ENCODE measurements around the gene ANKRD13D.
A peak's percentile ranks its signal among the peaks of the same experiment; 100 is the strongest.

Gene ANKRD13D

GRCh38 chr11:67267188-67268080 is 21.7 kb upstream of the ANKRD13D start:
- Mint-ChIP-seq H3K27me3 (no peaks in the 10 kb centered on the region), H3K36me3 (peaks cover 24% of the 10 kb centered on the region), H3K27ac (peak overlapping the region; percentile 95), H3K9me3 (no peaks in the 10 kb centered on the region), H3K4me1 (peaks cover 58% of the 10 kb centered on the region), H3K4me3 (peak overlapping the region; percentile 95)
- no peak for DNase-seq (ENCODE audit: low spot score in 2 of 2)
- ATAC-seq (ENCODE audit: low read depth): peak; percentile 2

- peak; percentile 55 for ATAC-seq (ENCODE audit: low read depth)
- Mint-ChIP-seq H3K36me3 (peaks cover 24% of the 10 kb centered on the region), H3K27me3 (no peaks in the 10 kb centered on the region), H3K9me3 (no peaks in the 10 kb centered on the region), H3K27ac (peak overlapping the region; percentile 95), H3K4me1 (peaks cover 54% of the 10 kb centered on the region), H3K4me3 (peak overlapping the region; percentile 95)
- DNase-seq (ENCODE audit: low spot score in 2 of 2): peak in 1 of 2 donors; percentile 54
Observed at GRCh38 chr11:67268081-67268961, 20.8 kb upstream of the ANKRD13D start.

DNA sequence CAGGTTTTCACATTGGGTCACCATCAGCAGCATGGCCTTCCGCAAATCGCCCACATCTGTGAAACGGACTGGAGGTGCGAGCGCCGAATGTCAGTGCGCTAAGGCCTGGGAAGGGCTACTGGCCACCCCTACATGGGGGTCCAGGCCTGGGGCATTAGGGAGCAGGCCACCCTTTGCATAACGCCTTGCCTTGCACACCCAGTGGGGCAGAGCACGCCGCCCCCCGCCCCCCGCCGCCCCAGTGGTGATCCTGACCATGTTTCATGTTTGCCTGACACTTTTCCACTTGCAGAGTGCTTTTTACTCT is 20.2 kb upstream of the ANKRD13D start:
- H3K27ac Mint-ChIP-seq: no peak overlapping the region
- peaks cover 24% of the 10 kb centered on the region for H3K36me3 Mint-ChIP-seq
- H3K9me3 Mint-ChIP-seq: no peaks in the 10 kb centered on the region
- H3K4me1 Mint-ChIP-seq: peaks cover 54% of the 10 kb centered on the region
- ATAC-seq (ENCODE audit: low read depth): no peak
- DNase-seq (ENCODE audit: low spot score in 2 of 2): no peak
- peak overlapping the region; percentile 95 for H3K4me3 Mint-ChIP-seq
- H3K27me3 Mint-ChIP-seq: no peaks in the 10 kb centered on the region

DNA sequence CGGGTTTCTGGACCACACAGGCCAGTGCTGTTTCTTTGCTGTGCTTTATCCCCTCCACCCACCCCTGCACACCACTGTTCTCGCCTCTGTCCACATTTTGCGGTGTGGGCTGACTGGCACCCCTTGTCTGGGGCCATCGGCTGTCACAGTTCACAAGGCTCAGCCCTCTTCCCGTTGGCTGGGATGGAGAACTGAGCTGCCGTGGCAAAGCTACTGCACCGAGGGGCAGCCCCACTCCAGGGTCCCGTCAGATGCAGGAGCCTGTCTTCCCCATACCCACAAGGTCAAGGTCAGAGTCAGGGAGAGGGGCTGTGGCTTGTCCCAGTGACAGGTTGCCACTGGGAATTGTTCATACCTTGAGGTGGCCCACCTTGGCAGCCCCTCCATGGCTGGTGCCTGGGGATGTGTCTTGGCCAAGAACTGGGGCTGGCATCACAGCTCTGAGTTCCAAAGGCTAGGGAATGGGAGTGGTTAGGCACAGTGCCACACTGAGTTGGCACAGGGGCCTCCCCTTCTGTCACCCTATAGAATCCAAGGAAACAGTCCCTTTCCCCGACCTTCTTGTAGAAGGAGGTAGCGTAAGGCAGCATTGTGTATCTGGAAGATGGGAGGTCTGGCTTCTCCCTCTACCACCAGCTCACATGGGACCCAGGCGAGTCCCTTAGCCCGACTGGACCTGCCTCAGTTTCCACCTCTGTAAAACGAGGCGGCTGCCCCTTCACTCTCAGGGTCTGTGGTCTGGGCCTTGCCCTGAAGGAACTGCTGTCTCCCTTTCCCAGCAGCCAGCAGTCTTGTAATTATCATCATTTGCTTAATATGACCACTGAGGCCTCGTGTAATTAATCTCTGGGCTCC is 19.5 kb upstream of the ANKRD13D start:
- peak overlapping the region; percentile 94 for H3K27ac Mint-ChIP-seq
- no peak for ATAC-seq (ENCODE audit: low read depth)
- DNase-seq (ENCODE audit: low spot score in 2 of 2): no peak
- H3K27me3 Mint-ChIP-seq: no peaks in the 10 kb centered on the region
- peaks cover 54% of the 10 kb centered on the region for H3K4me1 Mint-ChIP-seq
- no peaks in the 10 kb centered on the region for H3K9me3 Mint-ChIP-seq
- H3K4me3 Mint-ChIP-seq: peak overlapping the region; percentile 95
- peaks cover 26% of the 10 kb centered on the region for H3K36me3 Mint-ChIP-seq

DNA sequence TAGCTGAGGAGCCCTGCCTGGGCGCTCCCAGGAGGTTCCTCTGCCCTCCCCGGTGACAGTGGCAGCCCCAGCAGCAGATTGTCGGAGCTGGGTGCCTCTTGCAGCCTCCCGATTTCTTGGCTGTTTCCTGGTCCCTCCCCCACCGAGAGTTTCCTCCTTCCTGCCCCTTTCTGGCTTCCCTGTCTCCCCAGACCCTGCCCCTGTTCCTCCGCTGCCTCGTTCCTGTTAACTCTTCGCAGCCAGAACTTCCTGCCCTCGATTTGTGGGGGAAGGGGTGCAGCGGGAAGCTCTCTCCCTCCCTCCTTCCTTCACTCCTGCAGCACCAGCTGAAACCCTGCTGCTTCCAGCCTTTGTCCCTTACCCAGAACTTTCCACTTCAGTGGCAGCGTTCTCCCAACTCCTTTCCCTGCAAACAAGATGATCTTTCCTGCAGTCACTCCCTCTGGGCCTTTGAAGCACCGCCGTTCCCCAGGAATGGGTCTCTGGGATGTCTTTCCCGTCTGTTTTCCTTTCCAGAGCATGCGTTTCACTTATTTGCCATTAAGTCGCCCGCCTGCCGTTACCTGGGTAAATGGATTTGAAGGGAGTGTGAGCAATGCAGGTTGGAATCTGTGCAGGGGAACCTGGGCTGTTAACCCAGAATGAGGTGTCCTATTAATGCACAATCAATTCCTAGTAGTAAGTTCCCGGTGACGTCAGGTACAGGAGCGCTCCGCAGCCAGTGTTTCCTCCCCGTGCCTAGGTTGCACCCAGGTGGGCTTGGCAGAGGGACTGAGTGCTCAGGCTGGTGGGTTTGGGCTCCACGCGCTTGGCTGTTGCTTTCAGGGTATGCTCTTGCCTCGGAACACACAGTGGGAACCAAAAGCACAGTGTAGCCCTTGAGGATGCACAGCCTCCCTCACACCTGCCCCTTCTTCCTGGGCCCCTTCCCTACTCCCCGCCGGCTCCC is 18.6 kb upstream of the ANKRD13D start:
- DNase-seq (ENCODE audit: low spot score in 2 of 2) (no peak), ATAC-seq (ENCODE audit: low read depth) (no peak)
- H3K4me1 Mint-ChIP-seq: peaks cover 58% of the 10 kb centered on the region
- no peaks in the 10 kb centered on the region for H3K9me3 Mint-ChIP-seq
- peak overlapping the region; percentile 94 for H3K4me3 Mint-ChIP-seq
- H3K36me3 Mint-ChIP-seq: peaks cover 27% of the 10 kb centered on the region
- H3K27ac Mint-ChIP-seq: peak overlapping the region; percentile 94
- no peaks in the 10 kb centered on the region for H3K27me3 Mint-ChIP-seq

- H3K9me3 Mint-ChIP-seq: no peaks in the 10 kb centered on the region
- H3K36me3 Mint-ChIP-seq: peaks cover 29% of the 10 kb centered on the region
- peak overlapping the region; percentile 94 for H3K4me3 Mint-ChIP-seq
- no peak for ATAC-seq (ENCODE audit: low read depth)
- H3K27me3 Mint-ChIP-seq: no peaks in the 10 kb centered on the region
- peak overlapping the region; percentile 94 for H3K27ac Mint-ChIP-seq
- DNase-seq (ENCODE audit: low spot score in 2 of 2): no peak
- H3K4me1 Mint-ChIP-seq: peaks cover 60% of the 10 kb centered on the region
Observed at GRCh38 chr11:67271205-67271540, 17.9 kb upstream of the ANKRD13D start.

DNA sequence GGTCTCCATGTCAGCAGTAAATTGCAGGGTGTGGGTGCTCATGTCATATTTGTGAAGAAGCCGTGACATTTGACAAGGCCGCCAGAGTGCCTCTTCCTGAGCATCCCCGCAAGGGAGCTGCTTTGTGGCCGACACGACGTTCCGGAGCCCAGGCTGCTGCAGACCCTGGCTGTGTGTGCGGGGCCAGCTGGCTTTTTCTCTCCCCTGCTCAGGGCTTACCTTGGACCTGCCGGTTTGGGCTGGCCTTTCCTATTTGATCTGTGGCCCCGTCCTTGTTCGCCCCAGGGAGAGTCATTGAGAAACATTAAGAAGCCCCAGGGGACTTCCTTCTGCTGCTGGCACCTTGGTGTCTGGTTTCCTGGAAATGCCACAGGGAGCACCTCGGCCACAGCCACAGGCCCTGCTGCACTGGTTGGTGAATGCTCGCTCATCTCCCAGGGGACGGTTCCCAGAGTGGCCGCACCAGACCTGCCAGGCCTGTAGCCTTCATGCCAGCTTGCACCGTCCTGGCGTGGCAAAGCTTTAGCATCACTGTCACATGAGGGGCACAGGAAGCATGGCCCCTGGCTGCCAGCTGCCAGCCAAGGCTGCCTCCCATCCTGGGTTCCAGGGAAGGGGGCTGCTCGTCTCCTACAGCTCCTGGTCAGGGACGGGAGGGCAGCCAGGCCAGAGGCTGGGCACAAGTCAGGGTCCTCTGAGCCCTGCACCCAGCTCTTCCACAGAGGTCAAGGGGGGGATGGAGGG is 17.4 kb upstream of the ANKRD13D start:
- Mint-ChIP-seq H3K4me3 (peak overlapping the region; percentile 94), H3K27me3 (no peaks in the 10 kb centered on the region), H3K36me3 (peaks cover 29% of the 10 kb centered on the region), H3K27ac (peak overlapping the region; percentile 94), H3K9me3 (no peaks in the 10 kb centered on the region), H3K4me1 (peaks cover 64% of the 10 kb centered on the region)
- peak; percentile 7 for ATAC-seq (ENCODE audit: low read depth)
- no peak for DNase-seq (ENCODE audit: low spot score in 2 of 2)

GRCh38 chr11:67272327-67273259 is 16.5 kb upstream of the ANKRD13D start:
- Mint-ChIP-seq H3K27me3 (no peaks in the 10 kb centered on the region), H3K4me1 (peaks cover 62% of the 10 kb centered on the region), H3K36me3 (peaks cover 24% of the 10 kb centered on the region), H3K4me3 (peak overlapping the region; percentile 94), H3K9me3 (no peaks in the 10 kb centered on the region), H3K27ac (peak overlapping the region; percentile 94)
- ATAC-seq (ENCODE audit: low read depth) (no peak), DNase-seq (ENCODE audit: low spot score in 2 of 2) (no peak)

DNA sequence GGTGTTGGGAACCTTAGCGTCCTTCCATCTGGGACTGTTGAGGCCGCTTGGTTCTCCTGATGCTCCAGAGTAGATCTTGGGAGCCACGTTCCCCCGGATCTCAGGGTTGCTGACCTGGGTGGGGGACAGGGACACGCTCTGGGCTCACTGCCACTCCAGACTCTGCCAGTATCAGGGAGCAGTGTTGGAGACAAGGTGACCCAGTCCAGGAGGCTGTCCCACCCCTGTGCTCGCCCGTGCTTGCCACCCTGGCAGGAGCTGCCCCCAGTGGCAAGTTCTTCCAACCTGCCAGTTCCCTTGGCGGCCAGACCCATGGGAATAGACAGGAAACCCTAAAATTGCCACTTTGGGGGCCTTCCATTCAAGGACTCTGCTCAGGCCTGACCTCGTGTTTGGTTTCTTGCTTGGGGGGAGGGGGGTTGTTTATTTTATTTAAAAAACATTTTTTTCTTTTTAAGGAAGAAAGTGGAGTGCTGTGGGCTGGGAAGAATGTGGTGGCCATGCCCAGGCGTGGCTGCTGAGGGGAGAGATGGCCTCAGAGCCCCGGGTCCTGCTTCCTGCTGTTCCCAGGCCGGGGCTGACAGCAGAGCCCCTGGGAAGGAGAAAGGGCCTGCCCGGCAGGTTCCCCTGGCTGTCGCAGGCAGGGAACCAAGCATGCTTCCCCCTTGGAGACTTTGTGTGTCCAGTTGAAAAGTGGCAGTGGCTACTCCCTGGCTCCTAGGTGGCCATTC is 15.7 kb upstream of the ANKRD13D start:
- Mint-ChIP-seq H3K4me1 (peaks cover 59% of the 10 kb centered on the region), H3K4me3 (peak overlapping the region; percentile 94), H3K36me3 (peaks cover 19% of the 10 kb centered on the region), H3K27me3 (no peaks in the 10 kb centered on the region), H3K9me3 (no peaks in the 10 kb centered on the region), H3K27ac (peak overlapping the region; percentile 94)
- ATAC-seq (ENCODE audit: low read depth) (no peak), DNase-seq (ENCODE audit: low spot score in 2 of 2) (no peak)

- Mint-ChIP-seq H3K36me3 (peaks cover 26% of the 10 kb centered on the region), H3K9me3 (no peaks in the 10 kb centered on the region), H3K27ac (peak overlapping the region; percentile 82), H3K4me1 (peaks cover 62% of the 10 kb centered on the region), H3K4me3 (peak overlapping the region; percentile 77), H3K27me3 (no peaks in the 10 kb centered on the region)
- no peak for ATAC-seq (ENCODE audit: low read depth)
- DNase-seq (ENCODE audit: low spot score in 2 of 2): no peak
Observed at GRCh38 chr11:67274768-67275605, 14.1 kb upstream of the ANKRD13D start.

All from memory B cell (primary cell).